ENCODE data around the gene INSIG1. TPM values are rescaled to one million over a fixed set of nuclear protein-coding genes. Genes with fewer than 3 reads are reported as not detected.

INSIG1 gene
- 55.4 TPM for total RNA-seq (ENCODE audit: insufficient read depth, low replicate concordance)

- DNase-seq (ENCODE audit: low spot score) = peak; percentile 93
These were observed at the start of gene INSIG1 for GRCh38 chr7:155297517-155298287. INSIG1 (plus strand) TSS chr7:155297878; CDS start chr7:155298286, 408 bp downstream.

- no peak for DNase-seq (ENCODE audit: low spot score)
These were observed 49.3 kb upstream of the INSIG1 start for GRCh38 chr7:155248366-155248756.

- DNase-seq (ENCODE audit: low spot score) = no peak
These were observed 45.8 kb upstream of the INSIG1 start for GRCh38 chr7:155251831-155252230.

GRCh38 chr7:155252444-155252887, 45.2 kb upstream of the INSIG1 start:
- no peak for DNase-seq (ENCODE audit: low spot score)

DNA sequence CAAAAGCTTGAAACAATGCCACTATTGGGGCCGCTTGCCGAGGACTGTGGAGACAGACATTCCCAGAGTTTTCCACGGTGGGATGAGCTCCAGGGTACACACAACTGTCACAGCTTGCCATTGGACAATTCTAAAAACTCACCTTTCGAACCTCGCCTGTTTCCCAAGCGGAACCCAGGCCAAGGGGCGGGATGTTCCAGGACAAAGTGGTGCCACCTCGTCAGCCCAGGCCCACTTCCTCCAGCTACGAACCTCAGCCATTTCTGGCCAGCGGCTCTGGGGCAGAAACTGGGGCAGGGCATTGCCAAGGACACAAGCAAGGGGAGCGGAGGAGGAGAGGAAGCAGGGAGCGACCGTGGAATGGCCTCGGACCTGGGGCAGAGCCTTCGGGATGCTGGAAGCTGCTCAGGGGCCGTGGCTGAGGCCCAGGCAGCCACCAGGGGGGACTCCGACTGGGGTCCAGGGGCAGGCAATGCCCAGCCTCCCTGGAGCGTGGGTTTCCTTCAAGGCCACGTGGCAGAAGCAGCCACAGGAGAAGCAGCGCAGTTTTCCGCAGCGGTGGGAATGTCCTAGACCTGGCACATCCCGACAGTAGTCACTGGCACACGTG, 44.7 kb upstream of the INSIG1 start:
- DNase-seq (ENCODE audit: low spot score) = no peak

GRCh38 chr7:155254018-155254417, 43.7 kb upstream of the INSIG1 start:
- no peak for DNase-seq (ENCODE audit: low spot score)

- no peak for DNase-seq (ENCODE audit: low spot score)
These were observed 42.6 kb upstream of the INSIG1 start for GRCh38 chr7:155255071-155255470.

DNA sequence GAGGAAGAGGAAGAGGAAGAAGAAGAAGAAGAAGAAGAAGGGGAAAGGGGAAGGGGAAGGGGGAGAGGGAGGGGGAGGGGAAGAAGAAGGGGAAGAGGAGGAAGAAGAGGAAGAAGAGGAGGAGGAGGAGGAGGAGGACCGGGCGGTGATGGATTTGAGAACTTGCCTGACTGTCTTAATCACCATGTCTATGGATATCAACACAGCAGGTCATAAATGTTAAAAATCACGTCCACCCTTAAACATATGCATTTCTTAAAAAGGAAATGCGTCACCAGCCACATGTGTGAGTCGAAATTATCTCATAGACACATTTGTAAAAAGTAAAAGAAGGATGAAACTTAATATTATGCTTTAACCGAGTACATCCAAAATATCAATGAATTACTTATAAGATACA, 42.1 kb upstream of the INSIG1 start:
- DNase-seq (ENCODE audit: low spot score) = no peak

DNA sequence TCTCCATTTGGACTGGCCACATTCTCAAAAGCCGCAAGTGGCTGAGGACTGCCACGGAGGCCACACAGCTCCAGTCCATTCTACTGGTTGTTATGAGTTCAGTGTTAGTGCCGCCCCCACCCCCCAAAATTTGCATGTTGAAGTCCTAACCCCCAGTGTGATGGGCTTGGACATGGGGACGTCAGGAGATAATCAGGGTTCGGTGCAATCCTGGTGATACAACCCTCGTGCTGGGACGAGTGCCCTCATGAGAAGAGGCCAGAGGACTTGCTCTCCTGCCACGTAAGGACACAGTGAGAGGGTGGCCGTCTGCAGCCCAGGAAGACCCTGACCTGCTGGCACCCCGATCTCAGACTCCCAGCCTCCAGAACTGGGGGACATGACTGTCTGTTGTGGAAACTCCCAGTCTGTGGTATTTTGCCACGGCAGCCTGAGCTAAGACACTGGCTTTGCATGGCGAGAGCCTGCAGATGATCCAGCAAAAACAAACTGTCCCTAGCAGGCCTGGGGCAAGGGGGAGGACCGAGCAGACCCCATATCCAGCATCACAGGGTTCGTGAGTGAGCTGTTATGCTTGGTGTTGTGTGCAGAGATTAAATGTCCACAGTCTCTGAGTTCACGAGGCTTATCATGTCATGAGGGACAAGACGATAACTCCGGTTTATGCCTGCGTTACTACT, 41.5 kb upstream of the INSIG1 start:
- DNase-seq (ENCODE audit: low spot score) = no peak

GRCh38 chr7:155256761-155257481, 40.8 kb upstream of the INSIG1 start:
- no peak for DNase-seq (ENCODE audit: low spot score)

GRCh38 chr7:155257482-155258225, 40.0 kb upstream of the INSIG1 start:
- DNase-seq (ENCODE audit: low spot score) = peak; percentile 45

GRCh38 chr7:155258226-155258560, 39.5 kb upstream of the INSIG1 start:
- DNase-seq (ENCODE audit: low spot score) = peak; percentile 47

DNA sequence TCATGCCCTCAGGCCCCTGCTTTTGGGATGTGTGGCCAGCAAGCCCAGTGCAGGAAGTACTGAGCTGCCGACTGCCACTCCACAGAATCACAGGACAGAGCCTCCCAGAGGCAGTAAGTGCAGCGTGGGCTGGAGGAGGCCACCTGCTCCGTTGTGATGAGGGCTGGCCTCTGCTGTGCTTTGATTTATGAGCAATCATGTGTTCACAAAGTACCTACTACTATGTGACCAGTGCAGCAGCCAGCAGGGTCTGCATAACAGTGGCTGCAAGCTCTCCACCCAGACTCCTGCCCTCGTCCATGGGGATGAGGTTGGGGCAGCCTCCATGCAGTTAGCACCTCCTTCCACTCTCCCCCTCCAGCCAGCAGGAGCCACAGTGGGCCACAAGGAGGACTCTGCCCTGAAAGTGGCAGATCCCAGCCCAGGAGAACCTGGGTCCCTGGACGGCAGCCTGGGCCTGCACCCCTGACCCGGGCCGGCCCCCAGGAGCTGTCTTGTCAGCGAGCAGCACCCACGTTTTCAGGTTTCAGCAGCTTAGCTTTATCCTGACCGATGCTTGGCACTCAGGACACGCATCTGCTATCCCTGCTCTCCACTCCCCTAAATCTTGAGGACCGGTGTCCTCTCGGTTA, 37.7 kb upstream of the INSIG1 start:
- DNase-seq (ENCODE audit: low spot score) = no peak

GRCh38 chr7:155260498-155260872, 37.2 kb upstream of the INSIG1 start:
- no peak for DNase-seq (ENCODE audit: low spot score)

- no peak for DNase-seq (ENCODE audit: low spot score)
These were observed 36.4 kb upstream of the INSIG1 start for GRCh38 chr7:155261031-155261985.

DNA sequence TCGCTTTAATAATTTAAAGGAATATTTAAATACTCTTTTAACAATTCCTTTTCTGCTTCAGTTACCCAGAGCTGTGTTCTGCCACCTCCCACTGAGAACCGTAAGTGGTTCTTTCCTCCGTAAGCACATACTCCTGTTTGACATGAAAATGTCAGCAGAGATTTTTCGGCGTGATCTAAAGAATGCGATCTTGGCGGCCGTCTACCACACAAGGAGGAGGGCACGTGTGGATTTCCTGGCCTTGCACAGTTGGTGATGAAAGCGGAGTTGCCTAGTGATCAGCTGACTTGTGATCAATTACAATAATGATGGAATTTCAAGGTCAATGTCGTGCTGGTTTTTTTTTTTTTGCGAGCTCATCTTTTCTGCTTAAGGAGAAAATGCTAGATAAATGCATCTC, 35.6 kb upstream of the INSIG1 start:
- no peak for DNase-seq (ENCODE audit: low spot score)

GRCh38 chr7:155263051-155263450, 34.6 kb upstream of the INSIG1 start:
- DNase-seq (ENCODE audit: low spot score) = no peak

- no peak for DNase-seq (ENCODE audit: low spot score)
These were observed 34.0 kb upstream of the INSIG1 start for GRCh38 chr7:155263581-155264143.

DNA sequence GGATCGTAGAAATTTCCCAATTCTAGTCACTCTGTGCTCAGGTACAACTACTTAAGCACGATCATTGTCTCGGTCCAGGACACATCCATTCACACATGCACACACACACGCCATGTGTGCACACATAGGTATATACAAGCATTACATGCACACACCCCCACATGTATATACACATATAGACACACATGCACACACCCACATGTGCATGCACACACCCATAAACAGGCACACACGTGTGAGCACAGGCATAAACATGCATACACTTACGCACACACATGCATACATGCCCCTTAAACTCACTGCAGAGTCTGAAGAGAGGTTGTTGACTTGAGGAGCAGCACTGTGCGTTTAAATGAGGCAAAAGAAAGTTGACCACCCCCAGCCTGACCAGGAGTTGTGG, 32.5 kb upstream of the INSIG1 start:
- no peak for DNase-seq (ENCODE audit: low spot score)

All from umbilical cord (tissue), 2 donors.